Stimulated activated CD4-positive, alpha-beta T cell treated with anti-CD3 and anti-CD28 coated beads, Interleukin-2, amount 100 ng/mL, for 24 hours (primary cell): ENCODE measurements around the gene ZNF665.
A peak's percentile ranks its signal among the peaks of the same experiment; 100 is the strongest.
"Not testable (repeated sequence)": the region's sequence is repeated elsewhere in the genome, so short reads cannot be mapped to it uniquely, and the experiment has no call there.

Source experiments
- DNase-seq, 2 donors: peaks; one replicate each; pipeline ENCODE4 v3.0.0-alpha.2; 2020

The ZNF665 gene

DNA sequence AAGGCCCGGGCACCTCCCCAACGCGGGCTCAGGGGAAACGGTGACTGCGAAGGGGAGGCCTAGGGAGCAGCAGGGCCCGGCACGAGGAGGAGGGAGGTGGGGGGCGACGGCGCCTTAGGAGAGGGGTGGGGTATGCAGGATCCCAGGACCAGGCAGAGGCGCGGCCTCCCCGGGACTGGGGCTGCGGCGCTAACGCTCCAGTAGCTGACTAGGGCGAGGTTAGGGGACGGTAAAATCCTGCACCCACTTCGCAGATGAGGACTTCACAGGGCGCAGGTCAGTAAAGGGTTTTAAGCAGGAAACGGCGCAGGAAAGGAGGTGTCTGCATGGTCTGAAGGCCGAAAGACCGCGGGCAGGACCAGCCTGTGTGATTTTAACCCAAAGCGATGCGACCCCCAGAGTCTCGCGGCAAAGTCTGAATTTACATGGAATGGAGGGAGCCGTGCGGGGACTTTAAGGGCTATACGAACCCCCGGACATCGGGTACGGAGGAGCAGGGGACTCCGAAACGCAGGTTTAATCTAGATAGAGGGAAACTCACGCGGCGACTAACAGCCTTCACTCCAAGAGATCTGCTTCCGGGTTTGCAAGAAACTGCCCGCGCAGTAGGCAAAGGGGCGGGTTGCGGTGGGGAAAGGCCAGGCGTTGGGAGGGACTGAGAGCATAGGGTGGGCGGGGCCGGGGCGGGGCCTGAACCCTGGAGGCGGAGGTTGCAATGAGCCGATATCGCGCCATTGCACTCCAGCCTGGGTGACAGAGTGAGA, at the start of gene ZNF665:
Gene ZNF665, minus strand, starts transcription at position 588 of the 764 bp plus-strand sequence. CDS start 10,460 bp downstream, outside the sequence.
- DNase-seq: peak; percentile 76

DNA sequence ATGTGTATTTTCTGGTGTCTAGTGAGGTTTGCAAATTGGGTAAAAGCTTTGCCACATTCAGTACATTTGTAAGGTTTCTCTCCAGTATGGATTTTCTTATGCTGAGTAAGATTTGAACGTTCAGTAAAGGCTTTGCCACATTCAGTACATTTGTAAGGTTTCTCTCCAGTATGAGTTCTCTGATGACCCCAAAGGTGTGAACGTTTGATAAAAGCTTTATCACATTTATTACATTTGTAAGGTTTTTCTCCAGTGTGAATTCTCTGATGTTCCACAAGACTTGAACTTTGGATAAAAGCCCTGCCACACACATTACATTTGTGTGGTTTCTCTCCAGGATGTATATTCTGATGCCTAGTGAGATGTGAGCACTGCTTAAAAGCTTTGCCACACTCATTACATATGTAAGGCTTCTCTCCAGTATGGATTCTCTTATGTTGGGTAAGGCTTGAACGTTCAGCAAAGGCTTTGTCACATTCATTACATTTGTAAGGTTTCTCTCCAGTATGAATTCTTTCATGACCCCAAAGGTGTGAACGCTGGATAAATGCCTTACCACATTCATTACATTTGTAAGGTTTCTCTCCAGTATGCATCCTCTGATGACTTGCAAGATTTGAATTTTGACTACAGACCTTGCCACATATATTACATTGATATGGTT, 44.1 kb upstream of the ZNF665 start:
- no peak for DNase-seq

DNA sequence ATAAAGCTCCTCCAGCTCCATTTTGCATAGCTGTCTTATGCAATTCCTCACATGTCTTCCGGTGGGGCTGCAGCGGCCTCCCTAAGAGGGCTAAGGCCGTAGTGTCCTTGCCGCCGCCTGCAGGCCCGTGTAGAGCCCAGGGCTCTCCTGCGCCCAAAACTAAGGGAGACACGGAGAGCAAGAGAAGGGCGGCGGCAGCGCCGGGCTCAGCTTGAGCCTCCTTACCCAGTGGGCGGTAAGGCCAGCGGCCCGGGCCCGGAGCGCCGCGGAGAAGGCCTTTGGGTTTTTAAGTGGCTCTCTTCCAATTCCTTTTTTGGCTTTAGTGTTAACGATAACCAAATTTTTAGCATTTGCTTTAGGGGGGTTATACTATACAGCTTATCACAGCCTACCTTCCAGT, 31.4 kb upstream of the ZNF665 start:
- no peak for DNase-seq

DNA sequence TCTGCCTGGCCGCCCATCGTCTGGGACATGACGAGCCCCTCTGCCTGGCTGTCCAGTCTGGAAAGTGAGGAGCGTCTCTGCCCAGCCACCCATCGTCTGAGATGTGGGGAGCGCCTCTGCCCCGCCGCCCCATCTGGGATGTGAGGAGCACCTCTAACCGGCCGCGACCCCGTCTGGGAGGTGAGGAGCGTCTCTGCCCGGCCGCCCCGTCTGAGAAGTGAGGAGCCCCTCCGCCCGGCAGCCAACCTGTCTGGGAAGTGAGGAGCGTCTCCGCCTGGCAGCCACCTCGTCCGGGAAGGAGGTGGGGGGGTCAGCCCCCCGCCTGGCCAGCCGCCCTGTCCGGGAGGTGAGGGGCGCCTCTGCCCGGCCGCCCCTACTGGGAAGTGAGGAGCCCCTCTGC, 29.6 kb upstream of the ZNF665 start:
- DNase-seq: not testable (repeated sequence)

DNA sequence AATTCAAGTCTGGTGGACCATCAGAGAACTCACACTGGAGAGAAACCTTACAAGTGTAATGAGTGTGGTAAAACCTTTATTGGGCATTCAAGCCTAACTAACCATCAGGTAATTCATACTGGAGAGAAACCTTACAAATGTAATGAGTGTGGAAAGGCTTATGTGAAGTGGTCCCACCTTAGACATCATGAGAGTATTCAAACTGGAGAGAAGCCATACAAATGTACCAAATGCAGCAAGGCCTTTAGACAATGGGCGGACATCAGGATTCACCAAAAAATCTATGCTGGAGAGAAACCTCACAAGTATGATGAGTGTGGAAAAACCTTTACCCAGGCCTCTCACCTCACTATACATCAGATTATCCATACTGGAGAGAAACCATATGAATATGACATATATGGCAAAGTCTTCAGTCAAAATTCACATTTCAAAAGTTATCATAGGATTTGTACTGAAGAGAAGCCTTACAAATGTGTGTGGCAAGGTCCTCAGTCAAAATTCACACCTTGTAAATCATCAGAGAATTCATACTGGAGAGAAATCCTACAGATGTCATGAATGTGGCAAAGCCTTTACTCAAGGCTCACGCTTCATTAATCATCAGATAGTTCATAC, 19.7 kb upstream of the ZNF665 start:
- DNase-seq: no peak

DNA sequence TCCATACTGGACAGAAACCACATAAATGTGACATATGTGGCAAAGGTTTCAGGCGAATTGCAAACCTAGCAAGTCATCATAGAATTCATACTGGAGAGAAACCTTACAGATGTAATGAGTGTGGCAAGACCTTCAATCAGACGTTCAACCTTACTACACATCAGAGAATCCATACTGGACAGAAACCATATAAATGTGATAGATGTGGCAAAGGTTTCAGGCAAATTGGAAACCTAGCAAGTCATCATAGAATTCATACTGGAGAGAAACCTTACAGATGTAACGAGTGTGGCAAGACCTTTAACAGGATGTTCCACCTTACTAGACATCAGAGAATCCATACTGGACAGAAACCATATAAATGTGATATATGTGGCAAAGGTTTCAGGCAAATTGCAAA, 18.4 kb upstream of the ZNF665 start:
- DNase-seq: not testable (repeated sequence)

DNA sequence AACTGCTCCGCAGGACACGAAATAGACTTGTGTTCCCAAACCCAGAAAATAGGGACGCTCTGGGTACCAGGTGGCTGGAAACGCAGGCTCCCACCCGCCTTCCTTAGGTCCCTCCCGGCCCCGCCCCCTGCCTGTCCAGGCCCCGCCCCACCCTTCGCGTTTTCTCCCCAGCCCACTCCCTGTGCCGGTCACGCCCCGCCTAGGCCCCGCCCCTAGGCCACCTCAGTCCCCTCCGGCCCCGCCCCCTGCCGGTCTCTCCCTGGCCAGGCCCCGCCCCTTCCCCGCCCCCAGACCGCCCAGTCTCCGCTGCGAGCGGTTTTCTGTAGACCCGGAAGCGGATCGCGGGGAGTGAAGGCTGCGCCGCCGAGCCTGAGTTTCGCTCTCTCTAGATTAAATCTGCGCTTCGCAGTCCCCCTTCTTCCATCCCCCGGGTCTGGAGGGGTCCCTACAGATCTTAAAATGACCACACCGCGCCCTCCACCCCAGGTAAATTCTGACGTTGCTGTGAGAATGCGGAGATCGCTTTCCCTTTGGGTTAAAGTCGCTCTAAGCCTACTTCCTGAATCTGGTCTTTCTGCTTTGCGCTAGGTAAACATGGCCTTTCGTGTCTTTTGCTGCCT, 3.7 kb upstream of the ZNF665 start:
- DNase-seq: peak; percentile 96 to 98

DNA sequence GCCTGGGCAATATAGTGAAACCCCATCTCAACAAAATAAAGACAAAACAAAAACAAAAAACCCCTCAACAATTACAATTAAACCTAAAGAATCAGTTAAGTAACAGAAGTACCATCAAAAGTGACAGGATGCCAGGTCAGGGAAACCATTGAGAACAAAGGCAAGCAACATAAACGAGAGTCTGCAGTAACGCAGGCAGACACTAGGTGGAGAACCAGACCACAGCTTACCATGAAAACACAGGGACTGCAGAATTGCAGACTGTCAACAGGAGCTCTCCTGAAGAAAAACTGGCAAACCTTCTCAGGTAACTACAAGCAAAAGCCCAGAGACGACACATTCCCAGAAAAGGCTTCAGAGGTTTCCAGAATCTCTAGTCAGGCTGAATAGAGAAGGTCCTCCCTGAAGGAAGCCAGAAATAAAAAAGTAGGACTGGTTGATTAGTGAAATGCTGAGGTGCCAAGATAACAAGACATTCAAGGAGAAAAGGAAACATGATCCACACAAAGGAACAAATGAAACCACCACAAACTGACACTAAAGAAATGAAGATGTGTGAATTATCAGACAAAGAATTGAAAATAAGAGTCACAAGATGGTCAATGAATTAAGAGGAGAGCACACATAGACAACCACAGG, 2.2 kb upstream of the ZNF665 start:
- DNase-seq: peak; percentile 65 to 74

DNA sequence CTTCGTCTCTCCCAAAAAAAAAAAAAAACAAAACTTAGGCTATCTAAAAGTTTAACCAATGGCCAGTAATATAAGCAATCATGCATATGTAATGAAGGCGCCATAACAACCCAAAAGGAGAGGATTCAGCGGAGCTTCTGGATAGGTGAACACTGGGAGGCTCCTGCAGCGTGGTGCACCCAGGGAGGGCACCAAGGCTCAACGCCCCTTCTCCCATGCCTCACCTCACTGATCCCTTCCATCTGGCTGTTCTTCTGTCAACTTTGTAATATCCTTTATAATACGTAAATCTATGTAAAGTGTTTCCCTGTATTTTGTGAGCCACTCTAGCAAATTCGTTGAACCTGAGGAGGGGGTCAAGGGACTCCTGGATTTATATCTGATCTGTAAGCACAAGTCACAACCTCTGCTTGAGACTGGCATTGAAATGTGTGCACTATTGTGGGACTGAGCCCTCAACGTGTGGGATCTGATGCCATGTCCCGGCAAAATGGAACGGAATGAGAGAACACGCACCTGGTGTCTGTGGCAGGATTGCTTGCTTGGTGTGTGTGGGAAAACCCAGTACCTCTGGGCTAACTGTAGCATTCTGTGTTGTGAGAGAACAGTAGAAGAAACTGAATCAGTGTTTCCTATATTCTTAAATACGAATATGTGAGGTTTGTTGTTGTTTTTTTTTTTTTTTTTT, 521 bp upstream of the ZNF665 start:
- no peak for DNase-seq

DNA sequence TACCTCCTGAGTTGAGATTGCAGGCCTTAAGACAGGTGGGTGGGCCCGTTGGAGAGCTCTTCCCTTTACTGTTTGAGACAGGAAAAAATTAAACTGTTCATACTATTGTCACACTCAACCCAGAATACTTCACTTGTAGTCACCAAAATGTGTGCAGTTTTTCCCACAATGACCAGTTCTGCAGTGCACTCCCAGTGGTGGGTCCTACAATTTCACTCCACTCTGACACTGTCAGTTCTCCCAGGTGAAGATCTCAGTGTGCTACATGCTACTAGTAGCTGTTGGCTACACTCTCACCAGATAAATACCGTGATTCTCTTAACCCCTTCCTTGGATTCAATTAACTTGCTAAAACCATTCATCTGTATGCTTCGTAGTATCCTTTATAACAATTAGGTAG, 2.9 kb downstream of the ZNF665 start:
- DNase-seq: no peak

DNA sequence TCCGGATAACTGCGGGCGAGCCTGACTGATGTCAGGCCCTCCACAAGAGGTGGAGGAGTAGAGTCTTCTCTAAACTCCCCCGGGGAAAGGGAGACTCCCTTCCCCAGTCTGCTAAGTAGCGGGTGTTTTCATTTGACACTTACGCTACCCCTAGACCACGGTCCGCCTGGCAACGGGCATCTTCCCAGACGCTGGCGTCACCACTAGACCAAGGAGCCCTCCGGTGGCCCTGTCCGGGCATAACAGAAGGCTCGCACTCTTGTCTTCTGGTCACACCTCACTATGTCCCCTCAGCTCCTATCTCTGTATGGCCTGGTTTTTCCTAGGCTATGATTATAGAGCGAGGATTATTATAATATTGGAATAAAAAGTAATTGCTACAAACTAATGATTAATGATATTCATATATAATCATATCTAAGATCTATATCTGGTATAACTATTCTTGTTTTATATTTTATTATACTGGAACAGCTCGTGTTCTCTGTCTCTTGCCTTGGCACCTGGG, 3.4 kb downstream of the ZNF665 start:
- not testable (repeated sequence) for DNase-seq

DNA sequence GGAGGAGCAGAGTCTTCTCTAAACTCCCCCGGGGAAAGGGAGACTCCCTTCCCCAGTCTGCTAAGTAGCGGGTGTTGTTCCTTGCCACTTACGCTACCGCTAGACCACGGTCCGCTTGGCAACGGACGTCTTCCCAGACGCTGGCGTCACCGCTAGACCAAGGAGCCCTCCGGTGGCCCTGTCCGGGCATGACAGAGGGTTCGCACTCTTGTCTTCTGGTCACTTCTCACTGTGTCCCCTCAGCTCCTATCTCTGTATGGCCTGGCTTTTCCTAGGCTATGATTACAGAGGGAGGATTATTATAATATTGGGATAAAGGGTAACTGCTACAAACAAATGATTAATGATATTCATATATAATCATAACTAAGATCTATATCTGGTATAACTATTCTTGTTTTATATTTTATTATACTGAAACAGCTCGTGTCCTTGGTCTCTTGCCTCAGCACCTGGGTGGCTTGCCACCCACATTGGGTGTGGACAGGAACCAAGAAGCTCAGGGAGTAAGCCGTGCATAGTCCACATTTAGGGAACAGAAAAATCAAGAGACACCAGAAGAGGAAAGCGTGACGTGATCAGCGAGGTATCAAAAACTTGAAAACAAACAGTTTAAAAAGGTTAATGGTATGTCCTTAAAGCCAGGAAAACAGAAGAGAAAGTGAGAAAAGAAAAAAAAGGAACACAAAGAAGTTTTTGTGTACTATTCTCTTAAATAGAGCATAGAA, 7.8 kb downstream of the ZNF665 start:
- DNase-seq: not testable (repeated sequence)

DNA sequence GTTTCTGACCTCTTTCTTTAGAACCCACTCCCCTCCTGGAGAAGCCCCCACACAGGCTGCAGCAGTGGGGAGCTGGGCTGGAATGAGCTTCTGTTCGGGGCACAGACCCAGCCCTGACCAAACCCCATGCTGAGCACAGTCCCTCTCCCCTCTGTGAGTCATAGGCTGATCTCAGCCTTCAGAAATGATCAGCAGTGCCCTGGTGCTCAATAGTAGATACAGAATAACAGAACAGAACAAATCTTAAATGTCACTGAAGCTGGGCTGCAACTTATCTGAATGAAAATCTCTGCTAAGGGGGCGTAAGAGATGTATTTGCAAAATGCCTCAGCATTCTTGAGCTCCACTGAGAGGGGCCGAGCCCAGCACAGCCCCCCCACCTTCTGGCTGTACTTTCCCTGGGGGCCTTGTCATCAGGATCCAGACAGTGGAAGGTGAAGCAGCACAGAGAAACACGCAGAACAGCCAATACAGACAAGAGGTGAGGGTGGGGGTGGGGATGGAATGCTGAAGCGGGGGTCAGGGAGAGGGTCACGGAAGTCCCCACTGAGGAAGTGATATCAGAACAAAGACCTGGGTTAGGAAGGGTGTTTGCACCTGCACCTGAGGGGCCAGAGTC, 9.9 kb downstream of the ZNF665 start:
- DNase-seq: no peak

DNA sequence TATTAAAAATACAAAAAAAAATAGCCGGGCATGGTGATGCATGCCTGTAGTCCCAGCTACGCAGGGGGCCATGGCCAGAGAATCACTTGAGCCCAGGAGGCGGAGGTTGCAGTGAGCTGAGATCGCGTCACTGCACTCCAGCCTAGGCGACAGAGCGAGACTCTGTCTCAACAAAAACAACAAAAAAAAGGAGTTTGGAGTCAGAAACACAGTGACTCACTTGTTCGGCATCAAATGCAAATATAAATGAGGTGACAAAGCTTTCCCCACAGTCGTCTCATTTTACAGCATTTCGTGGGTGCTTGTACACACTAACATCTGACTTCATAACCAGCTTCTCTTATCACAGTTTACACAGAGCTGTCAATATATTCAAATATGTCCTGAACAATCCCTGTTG, 11.0 kb downstream of the ZNF665 start:
- no peak for DNase-seq

DNA sequence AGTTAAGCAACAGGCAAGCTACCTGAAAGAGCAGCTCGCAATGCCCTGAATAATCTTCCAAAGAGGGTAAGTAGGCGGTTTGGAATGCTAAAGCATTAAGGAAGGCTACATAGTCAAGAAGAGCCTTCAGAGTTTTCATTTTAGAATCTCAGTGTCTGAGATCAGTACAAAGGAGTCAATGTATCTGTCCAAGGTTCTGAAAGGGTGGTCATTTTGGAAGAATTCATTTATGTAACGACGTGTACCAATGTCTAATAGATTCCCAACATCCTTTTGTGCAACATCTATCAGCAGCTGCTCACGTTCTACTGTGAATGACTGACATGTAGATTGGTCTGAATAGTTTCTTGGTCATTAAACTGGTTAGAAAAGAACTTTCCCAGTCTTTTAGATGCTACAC, 15.2 kb downstream of the ZNF665 start:
- DNase-seq: no peak

DNA sequence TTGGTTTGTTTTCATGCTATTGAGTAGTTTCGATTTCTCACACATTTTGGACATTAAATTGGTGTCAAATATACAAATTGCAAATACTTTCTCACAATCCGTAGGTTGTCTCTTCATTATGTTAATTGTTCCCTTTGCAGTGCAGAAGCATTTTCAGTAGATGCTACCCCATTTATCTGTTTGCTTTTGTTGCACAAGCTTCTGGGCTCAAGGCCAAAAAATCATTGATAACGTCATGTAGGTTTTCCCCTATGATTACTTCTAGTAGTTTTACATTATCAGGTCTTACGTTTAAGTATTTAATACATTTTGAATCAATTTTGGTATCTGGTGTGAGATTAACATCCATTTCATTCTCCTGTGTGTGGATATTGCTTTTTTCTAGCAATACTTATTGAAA, 20.3 kb downstream of the ZNF665 start:
- no peak for DNase-seq

DNA sequence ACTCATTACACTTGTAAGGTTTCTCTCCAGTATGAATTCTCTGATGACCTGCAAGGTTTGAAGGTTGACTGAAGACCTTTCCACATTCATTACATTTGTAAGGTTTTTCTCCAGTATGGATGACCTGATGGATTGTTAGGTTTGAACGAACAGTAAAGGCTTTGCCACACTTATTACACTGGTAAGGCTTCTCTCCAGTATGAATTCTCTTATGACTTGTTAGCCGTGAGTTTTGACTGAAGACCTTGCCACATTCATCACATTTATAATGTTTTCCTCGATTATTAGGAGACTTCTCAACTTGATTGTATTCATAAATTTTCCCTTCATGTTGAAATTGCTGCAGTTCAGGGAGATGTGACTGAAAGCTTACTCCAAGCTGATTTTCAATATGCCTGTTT, 27.5 kb downstream of the ZNF665 start:
- no peak for DNase-seq

DNA sequence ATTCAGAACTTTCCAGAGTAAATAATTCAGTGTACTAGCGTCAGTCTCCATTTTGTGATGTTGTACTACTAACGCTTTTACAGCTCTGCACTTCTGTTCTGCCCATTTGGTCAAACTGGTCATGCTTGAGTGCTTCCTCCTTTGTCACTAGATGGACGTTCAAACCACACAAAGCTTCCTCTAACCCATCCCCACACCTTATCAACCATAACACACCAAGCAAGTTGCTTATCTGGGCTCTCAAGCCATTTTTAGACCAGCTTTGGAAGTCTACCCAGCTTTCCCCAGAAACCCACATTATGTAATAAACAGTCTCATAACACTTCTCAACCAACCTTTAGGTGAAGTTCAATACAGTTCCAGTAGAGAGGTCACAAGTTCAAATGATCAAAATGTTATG, 32.0 kb downstream of the ZNF665 start:
- DNase-seq: no peak

DNA sequence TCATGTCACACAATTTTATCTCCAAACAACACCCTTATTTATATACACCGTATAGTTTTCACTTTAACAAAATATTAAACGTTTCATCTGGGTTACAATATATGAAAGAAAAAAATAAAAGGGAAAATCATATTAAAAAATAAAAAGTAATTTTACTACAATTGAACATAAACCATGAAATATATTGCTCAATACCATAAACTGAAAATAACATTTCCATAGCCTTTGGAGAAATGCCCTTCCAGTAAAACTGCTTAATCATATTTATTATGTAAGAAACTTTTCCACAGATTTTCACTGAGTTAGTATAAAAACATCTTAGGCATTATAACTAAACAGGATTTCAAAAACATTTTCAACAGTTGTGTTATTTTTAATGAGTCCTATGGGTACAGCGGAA, 32.8 kb downstream of the ZNF665 start:
- no peak for DNase-seq

DNA sequence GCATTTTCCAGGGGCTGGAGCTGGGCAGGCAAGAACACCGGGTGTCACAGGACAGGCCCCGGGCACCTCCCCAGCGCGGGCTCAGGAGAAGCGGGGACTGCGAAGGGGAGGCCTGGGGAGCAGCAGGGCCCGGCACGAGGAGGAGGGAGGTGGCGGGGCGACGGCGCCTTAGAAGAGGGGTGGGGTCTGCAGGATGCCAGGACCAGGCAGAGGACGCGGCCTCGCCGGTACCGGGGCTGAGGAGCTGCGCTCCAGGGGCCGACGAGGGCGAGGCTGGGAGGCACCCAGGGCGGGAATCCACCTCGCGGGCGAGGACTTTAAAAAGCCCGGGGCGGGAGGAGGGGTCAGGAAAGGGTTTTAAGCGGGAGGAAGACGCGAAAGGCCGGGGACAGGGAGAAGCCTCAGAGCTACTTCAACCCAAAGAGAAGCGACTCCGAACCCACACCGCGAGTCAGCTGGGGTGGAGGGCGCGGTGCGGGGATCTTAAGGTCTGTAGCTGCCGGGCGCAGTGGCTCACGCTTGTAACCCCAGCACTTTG, 35.0 kb downstream of the ZNF665 start:
- DNase-seq: peak; percentile 38 to 42

DNA sequence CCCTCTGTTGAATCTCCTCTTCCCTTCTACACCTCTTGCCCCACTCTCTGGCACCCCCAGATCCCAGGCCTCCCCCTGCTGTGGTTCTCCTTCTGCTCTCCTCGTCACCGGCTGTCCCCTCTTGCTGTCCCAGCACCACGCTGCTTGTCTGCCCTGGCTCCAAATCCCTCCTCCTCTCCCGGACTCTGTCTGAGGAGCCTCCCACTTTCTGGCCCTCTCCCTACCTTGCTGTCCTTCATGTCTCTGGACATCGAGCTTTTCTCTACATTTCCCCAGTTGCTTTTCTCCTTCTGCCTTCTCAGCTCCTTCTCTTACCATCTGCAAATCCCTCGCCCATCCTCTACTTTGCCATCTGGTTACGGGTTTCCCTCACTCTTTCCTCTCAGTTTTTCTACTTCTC, 35.5 kb downstream of the ZNF665 start:
- DNase-seq: no peak
